LoVo (cell line): ENCODE results near the gene DMAP1.

Experiments
- DNase-seq: peaks from one replicate; pipeline ENCODE4 v3.0.0-alpha.2; 2016; ENCODE audit warnings: low spot score

The DMAP1 gene

DNA sequence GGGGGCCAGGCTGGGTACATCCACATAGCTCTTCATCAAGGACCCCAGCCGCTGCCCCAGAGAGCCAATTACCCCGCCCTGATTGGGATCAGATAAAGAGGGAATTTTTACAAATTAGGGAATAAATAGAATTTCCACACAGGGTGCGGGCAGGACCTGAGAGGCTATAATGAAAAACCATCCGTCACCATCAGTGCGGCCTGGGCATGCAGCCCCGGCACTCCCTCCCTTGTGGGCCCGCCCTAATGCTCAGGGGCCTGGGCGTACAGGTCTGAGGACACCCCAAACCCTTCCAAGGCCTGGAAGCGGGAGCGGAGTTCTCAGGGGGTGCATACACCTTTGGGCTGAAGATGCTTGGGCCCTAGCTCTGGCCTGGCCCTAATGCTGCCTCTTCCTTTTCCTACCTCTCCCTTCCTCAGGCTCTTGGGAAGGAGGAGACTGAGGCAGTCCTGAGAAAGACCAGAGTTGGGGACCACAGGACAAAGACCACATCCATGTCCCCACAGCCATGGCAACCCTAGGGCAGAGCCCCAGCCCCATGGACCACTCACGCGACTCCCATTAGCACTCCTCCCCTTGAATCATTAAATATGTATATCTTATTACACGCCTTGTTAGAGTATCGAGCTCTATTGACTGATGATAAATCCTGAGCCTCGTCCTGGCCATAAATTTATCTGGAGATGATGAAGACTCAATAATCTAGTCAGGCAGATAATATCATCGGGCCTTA, 16.3 kb downstream of the DMAP1 start:
- no peak for DNase-seq

DNA sequence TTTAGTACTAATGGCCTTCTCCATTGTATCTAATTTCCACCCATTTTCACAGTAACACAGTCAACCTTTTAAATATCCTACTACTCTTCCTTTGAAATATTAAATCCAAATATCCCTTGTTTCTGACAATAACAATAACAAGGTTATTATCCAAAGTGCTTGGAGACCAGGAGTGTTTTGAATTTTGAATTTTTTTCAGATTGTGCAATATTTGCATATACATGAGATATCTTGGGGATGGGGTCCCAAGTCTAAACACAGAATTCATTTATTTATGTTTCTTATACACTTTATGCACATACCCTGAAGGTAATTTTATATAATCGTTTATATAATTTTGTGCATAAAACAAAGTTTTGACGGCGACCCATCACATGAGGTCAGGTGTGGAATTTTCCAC, 17.5 kb downstream of the DMAP1 start:
- DNase-seq = no peak

DNA sequence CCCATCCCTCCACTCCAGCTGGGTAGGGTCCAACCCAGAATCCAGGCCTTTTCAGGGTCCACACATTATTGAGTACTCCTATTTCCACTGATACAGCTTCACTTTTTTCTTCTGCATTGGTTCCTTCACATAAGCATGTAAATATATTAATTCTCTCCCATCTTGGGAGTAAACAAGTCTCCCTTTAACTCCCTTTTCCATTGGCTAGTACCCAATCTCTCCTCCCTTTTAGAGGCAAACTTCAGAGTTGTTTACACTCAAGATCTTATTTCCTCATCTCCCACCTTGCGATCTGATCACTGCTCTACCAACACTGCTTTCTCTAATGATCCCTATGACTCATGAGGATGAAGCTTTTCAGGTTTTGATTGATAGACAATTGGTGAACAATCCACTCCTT, 20.3 kb downstream of the DMAP1 start:
- no peak for DNase-seq

DNA sequence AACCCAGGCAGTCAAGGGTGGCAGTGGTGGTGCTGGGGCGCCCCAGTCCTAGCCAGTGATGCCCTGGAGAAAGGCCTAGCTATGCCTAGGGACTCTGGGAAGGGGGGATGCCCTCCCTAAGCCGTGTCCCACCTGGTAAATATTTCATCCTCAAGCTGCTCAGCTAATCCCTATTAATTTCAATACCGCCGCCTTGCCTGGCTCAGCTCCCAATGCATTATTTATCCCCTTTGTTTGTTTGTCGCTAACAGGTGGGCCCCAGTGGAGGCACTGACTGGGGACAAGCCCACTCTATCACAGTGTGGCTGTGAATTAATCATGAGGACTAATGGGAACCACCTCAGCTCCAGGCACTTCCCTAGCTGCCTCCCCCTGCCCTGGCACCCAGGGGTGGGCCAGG, 22.5 kb downstream of the DMAP1 start:
- no peak for DNase-seq

DNA sequence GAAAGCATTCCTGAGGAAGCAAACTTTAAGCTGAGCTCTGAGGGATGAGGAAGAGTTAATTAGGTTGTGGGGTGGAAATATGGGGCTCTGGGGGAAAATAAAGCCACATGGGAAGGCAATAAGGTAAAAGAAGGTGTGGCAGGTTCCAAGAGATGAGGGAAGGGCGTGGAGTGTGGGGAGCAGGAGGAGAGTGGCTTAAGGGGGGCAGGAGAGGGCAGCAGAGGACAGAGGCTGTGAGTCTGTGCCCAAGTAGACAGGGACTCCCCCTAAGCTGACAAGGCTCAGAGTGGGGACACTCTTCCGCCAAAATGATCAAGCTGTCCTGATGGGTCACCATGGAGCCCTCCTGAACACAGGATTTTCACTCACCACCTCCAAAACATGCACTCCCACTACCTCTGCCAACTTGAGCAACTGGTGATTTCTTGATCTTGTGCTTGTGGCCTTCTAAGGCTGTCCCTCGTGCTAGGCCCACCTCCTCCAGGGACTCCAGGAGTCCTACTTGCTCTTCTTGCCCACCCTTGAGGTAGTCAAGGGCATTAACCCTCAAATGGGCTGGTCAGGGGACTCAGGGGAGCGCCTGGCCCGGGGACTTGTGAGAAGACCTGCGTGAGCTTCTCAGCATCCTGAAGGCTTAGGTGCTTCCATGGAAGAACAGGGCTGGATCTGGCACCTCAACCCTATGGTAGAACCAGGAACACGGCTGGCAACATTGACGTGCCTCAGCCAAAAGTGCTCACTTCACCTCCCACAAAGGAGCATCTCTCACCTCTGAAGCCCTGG, 23.4 kb downstream of the DMAP1 start:
- no peak for DNase-seq

DNA sequence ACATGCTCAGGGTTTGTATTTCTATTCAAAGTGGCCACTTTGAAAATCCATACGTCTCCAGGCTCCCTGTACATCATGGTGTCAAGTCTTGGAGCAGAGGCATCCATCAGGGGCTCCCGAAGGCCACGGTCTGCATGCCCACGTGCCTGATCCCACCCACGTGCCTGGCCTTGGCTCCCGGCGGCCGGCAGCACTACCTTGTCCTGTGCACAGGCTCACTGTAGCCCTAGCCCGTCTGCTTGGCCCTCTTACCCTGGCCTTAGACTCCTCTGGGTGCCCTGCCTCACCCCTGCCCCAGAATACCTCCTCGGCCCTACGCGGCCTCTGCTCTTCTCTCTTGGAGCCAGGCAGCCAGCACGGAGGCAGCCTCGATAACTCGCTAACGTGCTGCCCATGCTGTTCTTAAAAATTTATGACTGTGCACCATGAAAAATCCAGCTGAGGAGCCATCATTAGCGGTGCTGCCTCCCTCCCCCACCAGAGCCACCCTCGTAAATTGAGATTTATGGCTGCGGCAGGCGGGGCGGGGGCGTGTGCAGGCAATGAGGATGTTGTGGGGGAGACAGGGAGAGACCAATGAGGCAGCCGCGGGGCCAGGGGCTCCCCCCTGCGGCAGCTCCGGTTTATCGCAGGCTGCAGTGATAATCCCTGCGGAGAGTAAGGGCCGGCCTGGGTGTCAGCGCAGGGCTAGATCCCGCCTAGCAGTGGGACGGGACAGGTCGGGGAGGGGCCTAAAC, 24.6 kb downstream of the DMAP1 start:
- no peak for DNase-seq

DNA sequence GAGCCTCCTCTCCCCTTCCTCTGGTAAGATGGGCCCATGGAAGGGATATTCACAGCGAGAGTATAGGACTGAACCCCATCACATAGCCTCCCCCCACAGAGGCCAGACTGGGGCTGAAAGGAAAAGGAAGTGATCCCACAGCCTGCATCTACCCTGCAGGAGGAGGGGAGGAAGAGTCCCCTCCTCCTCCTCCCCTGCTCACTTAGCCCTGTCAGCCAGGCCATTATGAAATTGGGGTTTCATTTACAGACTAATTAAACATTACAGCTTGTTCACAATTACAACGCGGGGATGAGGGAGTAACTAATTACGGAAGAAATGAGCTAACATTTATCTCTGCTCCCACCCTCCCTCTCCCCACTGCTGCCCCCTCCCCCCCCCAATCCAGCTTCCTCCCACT, 25.4 kb downstream of the DMAP1 start:
- DNase-seq = no peak

DNA sequence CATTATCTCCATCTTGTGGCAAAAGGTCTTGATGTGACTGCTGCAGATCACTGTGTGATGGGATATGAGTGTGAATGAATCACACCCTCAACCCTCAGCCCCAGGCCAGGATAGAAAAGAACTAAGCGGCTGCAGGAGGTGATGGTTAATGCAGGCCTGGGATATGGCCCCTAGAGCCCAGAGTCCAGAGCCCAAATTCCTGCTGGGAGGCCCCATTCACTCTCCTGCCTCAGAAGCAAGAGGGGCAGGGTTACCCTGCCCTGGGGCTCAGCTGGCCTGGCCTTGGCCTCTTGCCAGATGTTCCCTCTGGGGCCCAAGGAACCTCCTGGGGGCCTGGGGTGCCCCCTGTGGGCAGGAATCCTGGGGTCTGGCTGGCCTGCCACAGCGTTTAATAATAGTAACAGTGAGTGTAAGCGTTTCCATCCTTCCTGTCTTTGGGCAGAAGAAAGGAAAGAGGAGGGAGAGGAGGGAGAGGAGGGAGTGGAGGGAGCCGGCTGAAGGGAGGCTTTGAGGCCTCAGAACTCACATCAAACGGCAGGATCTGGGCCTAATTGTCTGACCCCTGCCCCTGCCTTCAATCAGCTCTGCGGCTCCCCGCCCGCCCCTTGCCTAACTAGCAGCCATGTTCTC, 26.2 kb downstream of the DMAP1 start:
- no peak for DNase-seq

DNA sequence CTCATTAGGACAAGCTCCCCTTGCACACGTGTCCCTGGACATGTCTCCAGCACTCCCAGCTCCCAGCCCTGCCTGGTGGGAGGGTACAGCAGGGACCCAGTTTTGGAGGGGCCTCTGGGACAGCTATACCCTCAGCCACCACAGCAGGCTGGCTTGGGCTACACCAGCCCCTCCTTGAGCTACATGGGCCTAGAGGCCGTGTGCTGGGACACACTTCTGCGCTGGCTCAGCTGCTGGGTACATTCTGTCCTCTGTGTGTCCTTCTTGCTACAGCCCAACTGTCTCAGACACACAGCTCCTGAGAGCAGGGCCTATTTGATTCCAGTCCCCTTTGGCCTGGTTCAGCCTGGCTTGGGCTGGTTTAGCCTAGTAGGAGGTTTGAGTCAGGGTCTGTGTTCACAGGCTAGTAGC, 26.7 kb downstream of the DMAP1 start:
- DNase-seq = no peak

DNA sequence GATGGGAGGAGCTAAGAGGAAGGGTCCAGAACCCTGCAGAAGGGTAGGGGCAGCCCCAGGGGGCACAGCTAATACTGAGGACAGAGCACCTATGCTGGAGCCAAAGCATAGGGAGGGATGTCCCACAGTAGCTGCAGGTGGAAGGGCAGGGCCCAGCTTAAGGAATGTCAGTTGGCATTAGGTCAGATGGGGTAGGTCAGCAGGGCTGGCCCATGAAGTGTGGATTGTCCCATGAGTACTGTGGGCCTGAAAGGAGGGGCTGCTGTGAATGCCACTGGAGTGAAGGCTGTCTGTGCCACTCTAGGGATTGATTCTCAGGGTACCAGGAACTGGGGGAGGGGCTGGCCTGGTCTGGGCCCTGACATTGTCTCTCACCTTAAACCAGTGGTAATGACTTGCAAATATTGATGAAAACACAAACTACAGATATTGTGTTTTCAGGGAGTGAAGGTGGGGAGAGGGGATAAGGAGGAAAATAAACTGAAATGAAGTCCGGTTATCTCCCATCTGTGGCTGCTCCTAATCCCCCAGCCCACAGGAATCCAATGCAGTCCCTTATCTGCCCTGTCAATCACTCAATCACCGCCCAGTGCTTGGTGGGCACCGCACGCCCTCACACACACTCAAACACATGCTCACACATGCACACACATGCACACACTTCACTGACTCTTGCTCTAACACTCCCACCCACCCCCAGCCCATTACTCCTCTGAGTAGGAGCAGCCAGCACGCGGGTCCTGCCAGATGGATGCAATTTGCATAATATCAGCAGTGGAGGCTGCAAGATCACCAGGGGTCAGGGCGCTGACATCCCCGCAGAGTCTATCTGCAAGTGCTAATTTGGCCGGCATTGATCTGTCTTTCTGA, 27.8 kb downstream of the DMAP1 start:
- no peak for DNase-seq

DNA sequence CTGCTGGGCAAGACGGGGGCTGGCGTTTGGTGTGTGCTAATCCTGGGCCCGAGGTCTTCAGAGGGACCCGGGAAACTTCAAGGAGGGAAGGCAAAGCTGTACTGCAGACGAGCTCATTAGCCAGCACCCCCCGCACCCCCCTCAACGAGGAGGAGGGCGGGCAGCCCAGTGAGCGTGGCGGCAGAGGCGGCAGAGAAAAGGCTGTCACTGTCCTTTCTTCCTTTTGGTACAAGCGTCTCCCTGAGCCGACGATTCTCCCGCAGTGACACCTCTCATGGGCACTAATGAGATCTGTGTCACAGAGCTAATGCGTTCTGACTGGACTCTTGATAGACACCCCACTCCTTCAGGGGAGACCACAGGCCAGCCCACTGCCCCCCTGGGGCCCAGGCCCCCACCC, 29.5 kb downstream of the DMAP1 start:
- DNase-seq = no peak

DNA sequence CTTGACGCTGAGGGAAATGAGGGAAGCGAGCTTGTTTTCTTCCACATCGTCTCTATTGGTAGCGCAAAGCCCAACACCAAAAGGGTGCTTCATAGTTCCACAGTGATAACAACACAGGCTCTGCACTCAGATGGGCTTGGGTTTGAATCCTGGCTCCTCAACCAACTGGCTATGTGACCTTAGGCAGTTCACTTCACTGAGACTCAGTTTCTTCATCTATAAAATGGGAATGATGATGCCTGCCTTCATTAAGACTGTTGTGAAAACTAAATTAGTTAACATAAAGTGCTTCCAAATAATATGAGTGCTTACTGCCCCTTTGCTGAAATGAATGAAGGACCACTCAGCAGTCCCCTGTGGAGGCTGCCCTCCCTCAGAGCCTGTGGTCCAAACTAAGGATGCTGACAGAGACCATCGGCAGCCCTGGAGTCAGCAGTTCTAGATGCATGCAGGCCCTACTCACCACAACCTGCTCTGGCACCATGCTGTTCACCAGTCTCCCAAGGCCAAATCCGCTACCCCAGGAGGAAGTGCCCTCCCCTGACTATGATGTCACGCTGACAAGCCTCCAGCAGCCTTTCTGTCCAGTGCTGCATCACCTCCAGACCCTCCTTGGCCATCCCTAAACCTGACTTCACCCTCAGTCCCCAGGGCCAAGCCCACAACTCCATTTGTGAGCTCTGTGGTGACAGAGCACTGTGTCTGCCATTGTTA, 30.7 kb downstream of the DMAP1 start:
- no peak for DNase-seq

DNA sequence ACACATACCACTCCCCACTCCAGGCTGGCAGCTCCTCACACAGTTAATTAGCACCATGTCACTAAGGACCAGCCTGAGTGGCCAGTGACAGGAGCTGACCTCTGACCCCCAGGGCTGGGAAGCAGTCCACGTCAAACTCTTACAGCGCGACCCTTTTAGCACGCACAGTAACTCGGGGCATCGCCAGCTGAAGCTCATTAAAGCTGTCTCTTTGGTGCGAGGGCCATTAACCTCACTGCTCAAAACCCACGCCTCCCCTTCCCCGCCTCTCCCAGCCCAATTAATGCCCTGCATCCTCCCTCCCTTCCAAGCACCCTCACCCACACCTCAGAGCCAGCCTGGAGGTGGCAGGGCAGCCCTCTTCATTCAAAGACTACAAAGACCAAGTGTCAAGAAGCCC, 31.7 kb downstream of the DMAP1 start:
- no peak for DNase-seq

DNA sequence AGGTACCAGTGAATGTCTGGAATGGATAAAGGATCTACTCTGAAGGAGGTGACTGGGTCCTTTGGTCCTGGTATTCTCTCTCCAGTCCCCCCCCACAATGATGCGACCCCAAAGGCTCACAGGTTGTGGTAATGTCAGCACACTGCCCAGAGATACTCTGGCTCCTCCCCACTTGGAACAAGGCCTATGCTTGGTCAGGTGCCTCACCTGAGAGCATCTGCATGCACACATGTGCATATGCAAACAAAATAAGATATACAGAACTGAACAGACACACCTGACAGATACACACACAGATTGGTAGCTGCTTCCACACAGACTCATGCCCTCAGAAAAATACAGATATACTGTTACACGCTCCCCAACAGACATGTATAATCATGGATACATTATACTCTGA, 33.5 kb downstream of the DMAP1 start:
- DNase-seq = no peak

DNA sequence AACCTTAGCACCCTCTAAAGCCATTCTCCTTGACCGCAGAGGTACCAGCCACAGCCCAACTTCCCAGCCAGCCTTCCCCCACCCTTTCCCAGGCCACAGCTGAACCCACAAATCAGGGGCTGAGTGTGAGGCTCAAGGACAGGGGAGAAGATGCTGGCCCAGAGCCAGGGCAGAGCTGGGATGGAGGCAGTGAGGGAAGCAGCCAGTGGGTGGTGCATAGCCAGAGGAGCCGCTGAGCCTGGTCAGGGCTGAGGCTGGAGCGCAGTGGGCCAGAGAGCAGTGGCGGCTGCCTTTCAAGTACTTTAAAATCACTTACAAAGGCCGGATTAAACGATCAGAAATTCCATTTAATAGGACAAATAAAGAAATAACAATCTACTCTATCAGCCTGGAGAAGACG, 36.3 kb downstream of the DMAP1 start:
- no peak for DNase-seq

DNA sequence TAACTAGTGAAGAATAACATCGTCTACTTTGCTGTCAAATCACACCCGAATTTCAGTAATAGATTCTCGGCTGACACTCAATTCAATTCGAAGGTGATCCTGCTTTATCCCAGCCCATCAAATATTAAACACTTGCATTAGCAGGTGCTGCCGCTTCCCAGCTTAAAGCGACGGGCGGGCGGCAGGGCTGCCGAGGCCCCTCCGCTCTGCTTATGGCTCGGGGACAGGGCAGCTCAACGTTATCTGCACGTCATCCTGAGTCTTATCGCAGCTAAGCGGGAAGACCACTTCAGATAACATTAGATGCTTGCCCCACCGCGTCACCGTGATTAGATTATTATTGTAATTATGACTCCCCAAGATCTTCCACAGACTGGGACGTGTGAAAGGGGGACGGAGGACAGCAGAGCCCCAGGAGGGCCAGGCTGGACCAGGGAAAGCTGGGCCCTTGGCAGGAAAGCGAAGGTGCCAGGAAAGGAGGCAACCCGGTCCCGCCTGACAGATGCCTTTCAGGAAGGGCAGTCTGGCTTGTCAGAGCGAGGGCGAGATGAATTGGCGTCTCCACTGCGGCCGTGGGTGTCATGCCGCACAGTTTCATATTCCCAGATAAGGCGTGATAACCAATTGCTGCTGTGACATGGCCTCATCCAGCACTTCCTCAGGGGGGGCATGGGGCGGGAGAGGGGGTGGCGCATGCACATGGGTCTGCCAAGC, 37.0 kb downstream of the DMAP1 start:
- no peak for DNase-seq

DNA sequence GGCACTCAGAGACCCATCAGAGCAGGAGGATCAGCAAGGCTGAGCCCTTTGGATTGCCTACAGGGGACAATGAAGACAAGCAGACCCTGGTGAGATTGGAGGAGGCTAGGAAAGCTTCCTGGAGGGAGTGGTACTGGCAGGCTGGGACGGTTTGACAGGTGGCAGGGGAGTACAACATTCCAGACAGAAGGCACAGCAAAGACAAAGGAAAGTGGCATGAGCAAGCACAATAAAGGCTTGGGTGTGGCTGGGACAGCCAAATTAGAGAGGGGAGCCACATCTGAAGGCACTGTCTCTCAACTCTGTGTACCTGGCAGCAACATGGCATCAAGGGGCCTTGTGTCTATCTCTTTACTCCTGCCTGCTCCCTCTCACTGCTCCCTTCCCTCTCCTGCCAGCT, 38.2 kb downstream of the DMAP1 start:
- DNase-seq = no peak

DNA sequence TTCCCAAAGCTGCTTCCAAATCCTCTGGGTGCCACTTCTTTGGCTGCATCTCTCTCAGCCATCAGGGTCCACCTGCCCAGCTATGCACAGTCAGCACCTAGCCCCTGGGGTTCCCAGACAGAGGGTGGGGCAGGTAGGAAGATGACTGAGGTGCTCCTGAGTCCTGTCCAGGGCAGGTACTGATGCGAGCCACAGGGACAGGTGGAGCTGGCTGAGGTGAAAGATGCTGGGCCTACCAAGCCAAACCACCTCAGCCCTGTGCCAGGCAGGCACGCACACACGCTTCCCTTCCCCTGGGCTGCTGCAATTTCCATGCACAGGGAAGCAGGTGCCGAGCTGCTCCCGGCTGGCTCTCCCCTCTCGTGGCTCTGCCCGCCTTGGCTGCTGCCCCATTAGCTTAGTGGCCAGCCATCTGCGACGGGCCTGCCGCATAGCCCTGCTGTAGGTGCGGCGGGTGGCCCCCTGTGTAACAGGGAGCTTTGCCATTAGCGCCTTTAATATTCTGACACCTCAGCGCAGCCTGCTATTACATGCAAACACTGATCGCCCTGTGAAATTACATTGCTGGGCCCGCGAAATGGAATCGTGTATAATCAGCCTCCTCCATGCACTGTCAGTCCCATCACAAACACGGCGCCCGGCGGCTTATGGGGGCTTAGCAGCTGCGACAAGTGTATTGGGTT, 38.9 kb downstream of the DMAP1 start:
- no peak for DNase-seq

DNA sequence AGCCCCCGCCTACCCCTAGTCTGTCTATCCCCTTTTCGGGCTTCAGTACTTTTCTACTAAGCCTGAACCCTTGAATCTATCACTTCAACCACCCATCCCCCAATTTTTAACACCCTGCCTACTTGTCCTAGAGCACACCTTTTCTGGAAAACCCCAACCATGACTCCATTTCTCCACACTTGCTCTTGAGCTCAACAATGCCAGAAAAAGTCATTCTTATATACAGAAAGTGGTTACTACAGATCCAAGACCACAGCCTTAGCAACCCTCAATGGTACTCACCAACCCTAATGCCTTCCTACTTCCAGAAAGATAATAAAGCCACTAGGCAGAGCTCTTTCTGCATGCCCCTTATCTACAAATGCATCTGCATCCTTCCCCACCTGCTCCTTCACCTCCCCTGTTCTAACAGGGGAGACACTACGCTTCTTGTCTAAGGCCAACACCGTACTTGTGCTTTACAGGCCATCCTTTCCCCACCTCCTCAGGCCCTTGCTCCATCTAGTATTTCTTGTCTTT, 41.2 kb downstream of the DMAP1 start:
- no peak for DNase-seq
